Testis (tissue), 3 donors: ENCODE results near the gene CCDC158. TPM values are rescaled to one million over a fixed set of nuclear protein-coding genes. Genes with fewer than 3 reads are reported as not detected.
"Not testable (repeated sequence)": the region's sequence is repeated elsewhere in the genome, so short reads cannot be mapped to it uniquely, and the experiment has no call there.

ENCODE experiments used
- DNase-seq: peaks from one replicate; pipeline ENCODE4 v3.0.0-alpha.2; 2019
- H3K27ac ChIP-seq, 2 donors: fragments of 200-600 bp; sonication (generic); one replicate each; pipeline ENCODE4 v1.5.1; 2019
- H3K27me3 ChIP-seq: fragments of 200-600 bp; sonication (generic); one replicate; pipeline ENCODE4 v1.5.1; 2019
- H3K36me3 ChIP-seq: fragments of 200-600 bp; sonication (generic); one replicate; pipeline ENCODE4 v1.5.1; 2017; ENCODE audit warnings: low read depth; ENCODE audit errors: missing control alignments
- H3K4me1 ChIP-seq: fragments of 200-600 bp; sonication (generic); one replicate; pipeline ENCODE4 v1.5.1; 2019
- H3K4me3 ChIP-seq, 2 donors: fragments of 200-600 bp; sonication (generic); one replicate each; pipeline ENCODE4 v1.5.1; 2017 to 2019
- H3K9me3 ChIP-seq: fragments of 200-600 bp; sonication (generic); one replicate; pipeline ENCODE4 v1.5.1; 2017
- CTCF ChIP-seq, 3 experiments: fragments of 450-650 bp in 2 of 3; fragments of 200-600 bp in 1 of 3; sonication (generic) in 1 of 3; IDR thresholded peaks; one replicate each; pipeline ENCODE4 v1.5.1; 2016 to 2019; ENCODE audit warnings: antibody characterized with exemption in 3 of 3, mild to moderate bottlenecking in 2 of 3, moderate library complexity in 1 of 3
- POLR2A ChIP-seq: fragments of 450-650 bp; IDR thresholded peaks from one replicate; pipeline ENCODE4 v1.6.1; 2017; ENCODE audit warnings: antibody characterized with exemption, mild to moderate bottlenecking, moderate library complexity
- WGBS, 2 donors: methylation state at CpG; one replicate each; pipeline ENCODE4 v1.1.5; 2018; 5-methylcytosine and 5-hydroxymethylcytosine counted together
- intact Hi-C: fragments of 100-400 bp; cut with DNase I; formaldehyde crosslinking; loops from one replicate; pipeline ENCODE4 v1.15.1; 2023; ENCODE audit warnings: low total_unique reads
- polyA plus RNA-seq: library from polyadenylated mRNA; stranded (reverse); fragments of 350-450 nt; fragmentation: Illumina TruSeq; extraction: RNeasy Lipid Tissue Mini Kit (QIAGEN cat#74804); gene quantifications from one replicate; pipeline ENCODE4 v1.2.3, GENCODE V29; 2014; ENCODE audit warnings: low read depth, low replicate concordance; ENCODE audit not compliant: insufficient read depth
- total RNA-seq, 2 donors: library from RNA; depleted of rRNA; stranded (reverse); fragments of >200 nt; gene quantifications; one replicate each; pipeline ENCODE4 v1.2.3, GENCODE V29; 2016

Gene CCDC158
- total and polyA plus RNA-seq, 3 donors from 2014 or later: 20.0 to 51.9 (median 39.2) TPM

- no peaks in the 10 kb centered on the region for H3K9me3 ChIP-seq
- DNase-seq: no peak
- intact Hi-C loops: no loop called here
- H3K4me3 ChIP-seq: no peak overlapping the region
- H3K36me3 ChIP-seq: no peaks in the 10 kb centered on the region
- TF ChIP-seq POLR2A (no peak), CTCF (IDR thresholded peaks at IDR 0.05) (no peak)
- H3K27me3 ChIP-seq: no peaks in the 10 kb centered on the region
- WGBS, 2 donors: 39 to 47% methylated on average over 3 of the region's 3 CpGs
- no peaks in the 10 kb centered on the region for H3K4me1 ChIP-seq
- H3K27ac ChIP-seq: no peak overlapping the region
These were observed 37.9 kb upstream of the CCDC158 start for GRCh38 chr4:76458825-76459224.

- no peak overlapping the region for H3K27ac ChIP-seq
- TF ChIP-seq POLR2A (no peak), CTCF (IDR thresholded peaks at IDR 0.05) (no peak)
- 56 to 72% methylated on average over 2 of the region's 2 CpGs for WGBS, 2 donors
These were observed 37.4 kb upstream of the CCDC158 start for GRCh38 chr4:76458297-76458696.

GRCh38 chr4:76457885-76458284 is 36.9 kb upstream of the CCDC158 start:
- TF ChIP-seq CTCF (IDR thresholded peaks at IDR 0.05): no peak
- no peak for TF ChIP-seq POLR2A
- Histone ChIP-seq H3K36me3 (no peaks in the 10 kb centered on the region), H3K9me3 (no peaks in the 10 kb centered on the region), H3K27ac (no peak overlapping the region), H3K4me3 (no peak overlapping the region), H3K4me1 (no peaks in the 10 kb centered on the region), H3K27me3 (no peaks in the 10 kb centered on the region)
- 71 to 73% methylated on average over 7 of the region's 7 CpGs for WGBS, 2 donors
- intact Hi-C loops: no loop called here
- no peak for DNase-seq

More at GRCh38 chr4:76458297-76458696, 37.4 kb upstream of the CCDC158 start:
- Histone ChIP-seq H3K4me3 (no peak overlapping the region), H3K4me1 (no peaks in the 10 kb centered on the region), H3K9me3 (no peaks in the 10 kb centered on the region), H3K36me3 (no peaks in the 10 kb centered on the region), H3K27me3 (no peaks in the 10 kb centered on the region)
- intact Hi-C loops: no loop called here
- DNase-seq: no peak

- DNase-seq, H3K36me3 ChIP-seq, intact Hi-C loops, H3K4me1 ChIP-seq, H3K9me3 ChIP-seq, H3K27ac ChIP-seq, H3K27me3 ChIP-seq, H3K4me3 ChIP-seq: not testable (repeated sequence)
- WGBS, 2 donors: 88 to 99% methylated on average over 6 of the region's 6 CpGs
These were observed 33.1 kb upstream of the CCDC158 start for GRCh38 chr4:76454073-76454472.

GRCh38 chr4:76453232-76453631 is 32.3 kb upstream of the CCDC158 start:
- H3K27ac ChIP-seq: no peak overlapping the region
- no peaks in the 10 kb centered on the region for H3K4me1 ChIP-seq
- 85 to 94% methylated on average over 2 of the region's 2 CpGs for WGBS, 2 donors
- no peaks in the 10 kb centered on the region for H3K9me3 ChIP-seq
- no peak overlapping the region for H3K4me3 ChIP-seq
- no peak for DNase-seq
- H3K36me3 ChIP-seq: no peaks in the 10 kb centered on the region
- intact Hi-C loops: no loop called here
- no peaks in the 10 kb centered on the region for H3K27me3 ChIP-seq
- TF ChIP-seq POLR2A (no peak), CTCF (IDR thresholded peaks at IDR 0.05) (no peak)
